GM23338 (cell line): ENCODE results near the gene CTNNBIP1. TPM values are rescaled to one million over a fixed set of nuclear protein-coding genes. Genes with fewer than 3 reads are reported as not detected.

Experiments
- ATAC-seq: fragments of 200-7000 bp; cut with Tn5 transposase; 3 replicates; pipeline ENCODE4 v1.9.1; 2020
- DNase-seq: peaks from one replicate; pipeline ENCODE4 v3.0.0-alpha.2; 2015; ENCODE audit warnings: low spot score
- H2AFZ ChIP-seq: fragments of 200-600 bp; sonication (generic); 2 replicates; pipeline ENCODE4 v1.8.0; 2016; ENCODE audit warnings: antibody characterized with exemption, mild to moderate bottlenecking, moderate library complexity
- H3F3A ChIP-seq: fragments of 200-600 bp; sonication (generic); replicated peaks from 2 replicates; pipeline ENCODE4 v1.8.0; 2017; ENCODE audit warnings: antibody characterized with exemption, mixed run types, low read depth
- H3K27ac ChIP-seq: fragments of 200-600 bp; sonication (generic); 2 replicates; pipeline ENCODE4 v1.6.1; 2016; ENCODE audit warnings: low read depth
- H3K27me3 ChIP-seq: fragments of 200-600 bp; sonication (generic); 2 replicates; pipeline ENCODE4 v1.8.0; 2016; ENCODE audit warnings: mild to moderate bottlenecking, mixed run types, moderate library complexity; ENCODE audit not compliant: insufficient read depth
- H3K36me3 ChIP-seq: fragments of 200-600 bp; sonication (generic); 2 replicates; pipeline ENCODE4 v1.8.0; 2016; ENCODE audit warnings: mild to moderate bottlenecking; ENCODE audit not compliant: insufficient read depth
- H3K4me1 ChIP-seq: fragments of 200-600 bp; sonication (generic); 2 replicates; pipeline ENCODE4 v1.8.0; 2016; ENCODE audit warnings: mild to moderate bottlenecking, moderate library complexity; ENCODE audit not compliant: insufficient read depth
- H3K4me2 ChIP-seq: fragments of 200-600 bp; sonication (generic); 2 replicates; pipeline ENCODE4 v1.7.1; 2017; ENCODE audit warnings: mixed run types
- H3K4me3 ChIP-seq: fragments of 200-600 bp; sonication (generic); 2 replicates; pipeline ENCODE4 v1.6.1; 2016; ENCODE audit warnings: mixed run types
- H3K79me2 ChIP-seq: fragments of 200-600 bp; sonication (generic); replicated peaks from 2 replicates; pipeline ENCODE4 v1.8.0; 2017; ENCODE audit warnings: mild to moderate bottlenecking; ENCODE audit not compliant: insufficient read depth
- H3K9me2 ChIP-seq: fragments of 200-600 bp; sonication (generic); 2 replicates; pipeline ENCODE4 v1.8.0; 2017; ENCODE audit not compliant: insufficient read depth
- H4K20me1 ChIP-seq: fragments of 200-600 bp; sonication (generic); replicated peaks from 2 replicates; pipeline ENCODE4 v1.8.0; 2017; ENCODE audit warnings: mild to moderate bottlenecking; ENCODE audit not compliant: insufficient read depth
- H3K27ac Mint-ChIP-seq: 2 replicates; pipeline ENCODE4 v1.8.0; 2020; ENCODE audit warnings: inconsistent platforms, mild to moderate bottlenecking, moderate library complexity, mixed read lengths
- H3K27me3 Mint-ChIP-seq: 3 replicates; pipeline ENCODE4 v1.8.0; 2022; ENCODE audit warnings: low read depth, mild to moderate bottlenecking, moderate library complexity, mixed read lengths, inconsistent platforms; ENCODE audit not compliant: insufficient read depth, poor library complexity
- H3K36me3 Mint-ChIP-seq: 3 replicates; pipeline ENCODE4 v1.8.0; 2021; ENCODE audit warnings: low read depth, mild to moderate bottlenecking, inconsistent platforms, moderate library complexity, mixed read lengths
- H3K4me1 Mint-ChIP-seq: 3 replicates; pipeline ENCODE4 v1.8.0; 2020; ENCODE audit warnings: mild to moderate bottlenecking, inconsistent platforms, mixed read lengths
- H3K4me3 Mint-ChIP-seq: 3 replicates; pipeline ENCODE4 v1.8.0; 2021; ENCODE audit warnings: moderate library complexity, mild to moderate bottlenecking, inconsistent platforms, mixed read lengths
- H3K9me3 Mint-ChIP-seq: 3 replicates; pipeline ENCODE4 v1.8.0; 2020; ENCODE audit warnings: moderate library complexity, mild to moderate bottlenecking, inconsistent platforms, mixed read lengths
- CREB1 ChIP-seq: fragments of 250-450 bp; sonication (Bioruptor Pico); IDR thresholded peaks from 2 replicates; pipeline ENCODE4 v1.5.0; 2020; ENCODE audit warnings: low read depth, mild to moderate bottlenecking, moderate library complexity
- CTCF ChIP-seq, 2 experiments: fragments of 200-600 bp in 1 of 2; sonication (generic) in 1 of 2; conservative IDR thresholded peaks; 2 replicates each; pipeline versions ENCODE4 v1.5.1 to v1.6.1; 2016 to 2017; ENCODE audit warnings: antibody characterized with exemption in 2 of 2, low read depth in 2 of 2, mild to moderate bottlenecking in 2 of 2, moderate library complexity in 1 of 2
- EZH2 ChIP-seq: fragments of 200-600 bp; sonication (generic); IDR thresholded peaks from one replicate; pipeline ENCODE4 v1.8.0; 2017; ENCODE audit warnings: antibody characterized with exemption, mild to moderate bottlenecking, low read depth; ENCODE audit not compliant: unreplicated experiment
- EZH2phosphoT487 ChIP-seq: fragments of 200-600 bp; sonication (generic); IDR thresholded peaks from one replicate; pipeline ENCODE4 v1.8.1; 2018; ENCODE audit warnings: antibody characterized with exemption; ENCODE audit not compliant: unreplicated experiment
- JUNB ChIP-seq: IDR thresholded peaks from one replicate; pipeline ENCODE4 v1.6.1; 2016; ENCODE audit warnings: antibody characterized with exemption; ENCODE audit not compliant: unreplicated experiment
- NANOG ChIP-seq: IDR thresholded peaks from 2 replicates; pipeline ENCODE4 v1.6.1; 2016; ENCODE audit warnings: antibody characterized with exemption, borderline replicate concordance
- POLR2AphosphoS5 ChIP-seq: IDR thresholded peaks from 2 replicates; pipeline ENCODE4 v1.6.1; 2016; ENCODE audit warnings: antibody characterized with exemption, low read depth
- REST ChIP-seq: IDR thresholded peaks from one replicate; pipeline ENCODE4 v1.6.1; 2018; ENCODE audit warnings: antibody characterized with exemption; ENCODE audit not compliant: unreplicated experiment
- STAT1 ChIP-seq: IDR thresholded peaks from one replicate; pipeline ENCODE4 v1.6.1; 2016; ENCODE audit warnings: antibody characterized with exemption; ENCODE audit not compliant: unreplicated experiment
- ZNF114 ChIP-seq: fragments of 250-450 bp; sonication (Bioruptor Pico); IDR thresholded peaks from 2 replicates; pipeline ENCODE4 v1.5.0; 2020; ENCODE audit warnings: mild to moderate bottlenecking, moderate library complexity
- ZNF331 ChIP-seq: fragments of 250-450 bp; sonication (Bioruptor Pico); IDR thresholded peaks from 2 replicates; pipeline ENCODE4 v1.5.0; 2020; ENCODE audit warnings: low read depth, mild to moderate bottlenecking, moderate library complexity
- polyA plus RNA-seq: library from polyadenylated mRNA; unstranded; fragments of >200 nt; fragmentation: Nextera tagmentation; extraction: Ambion mirVana; gene quantifications from 2 replicates; pipeline ENCODE4 v1.2.1, GENCODE V29; 2016
- total RNA-seq: library from RNA; depleted of rRNA; stranded (reverse); fragments of >200 nt; shearing (Covaris generic); gene quantifications from 2 replicates; pipeline ENCODE4 v1.2.3, GENCODE V29; 2014
- TF ChIP-seq, protein P1 (sequence below): fragments of 250-450 bp; sonication (Bioruptor Pico); IDR thresholded peaks from 2 replicates; pipeline ENCODE4 v1.5.0; 2020; ENCODE audit warnings: mild to moderate bottlenecking, moderate library complexity
- TF ChIP-seq, protein P2 (sequence below): IDR thresholded peaks from 2 replicates; pipeline ENCODE4 v1.6.1; 2016; ENCODE audit warnings: antibody characterized with exemption

The CTNNBIP1 gene
- total and polyA plus RNA-seq, 2 experiments from 2014 or later: 30.3 to 55.1 TPM

GRCh38 chr1:9814619-9815018, 95.5 kb downstream of the CTNNBIP1 start:
- Histone ChIP-seq H2AFZ (no peak overlapping the region), H3F3A (peaks cover under 1% of the 10 kb centered on the region; the same call in 1 of the 2 replicates), H3K9me2 (no peaks in the 10 kb centered on the region), H3K4me2 (no peak overlapping the region), H3K36me3 (no peaks in the 10 kb centered on the region), H3K4me3 (no peak overlapping the region), H3K27ac (no peak overlapping the region), H3K79me2 (peaks cover 99% of the 10 kb centered on the region), H3K27me3 (no peaks in the 10 kb centered on the region), H3K4me1 (peaks cover 10% of the 10 kb centered on the region; the same call in 1 of the 2 replicates), H4K20me1 (peaks cover 65% of the 10 kb centered on the region)
- Mint-ChIP-seq H3K4me3 (no peak overlapping the region), H3K36me3 (no peaks in the 10 kb centered on the region), H3K27me3 (peaks cover 6% of the 10 kb centered on the region), H3K4me1 (peaks cover 12% of the 10 kb centered on the region), H3K27ac (no peak overlapping the region), H3K9me3 (no peaks in the 10 kb centered on the region)
- DNase-seq (no peak), ATAC-seq (no peak)
- no peak for TF ChIP-seq POLR2AphosphoS5
- no peak for TF ChIP-seq STAT1
- no peak for TF ChIP-seq CREB1 (CRISPR knock-in tag)
- TF ChIP-seq, protein P1, sequence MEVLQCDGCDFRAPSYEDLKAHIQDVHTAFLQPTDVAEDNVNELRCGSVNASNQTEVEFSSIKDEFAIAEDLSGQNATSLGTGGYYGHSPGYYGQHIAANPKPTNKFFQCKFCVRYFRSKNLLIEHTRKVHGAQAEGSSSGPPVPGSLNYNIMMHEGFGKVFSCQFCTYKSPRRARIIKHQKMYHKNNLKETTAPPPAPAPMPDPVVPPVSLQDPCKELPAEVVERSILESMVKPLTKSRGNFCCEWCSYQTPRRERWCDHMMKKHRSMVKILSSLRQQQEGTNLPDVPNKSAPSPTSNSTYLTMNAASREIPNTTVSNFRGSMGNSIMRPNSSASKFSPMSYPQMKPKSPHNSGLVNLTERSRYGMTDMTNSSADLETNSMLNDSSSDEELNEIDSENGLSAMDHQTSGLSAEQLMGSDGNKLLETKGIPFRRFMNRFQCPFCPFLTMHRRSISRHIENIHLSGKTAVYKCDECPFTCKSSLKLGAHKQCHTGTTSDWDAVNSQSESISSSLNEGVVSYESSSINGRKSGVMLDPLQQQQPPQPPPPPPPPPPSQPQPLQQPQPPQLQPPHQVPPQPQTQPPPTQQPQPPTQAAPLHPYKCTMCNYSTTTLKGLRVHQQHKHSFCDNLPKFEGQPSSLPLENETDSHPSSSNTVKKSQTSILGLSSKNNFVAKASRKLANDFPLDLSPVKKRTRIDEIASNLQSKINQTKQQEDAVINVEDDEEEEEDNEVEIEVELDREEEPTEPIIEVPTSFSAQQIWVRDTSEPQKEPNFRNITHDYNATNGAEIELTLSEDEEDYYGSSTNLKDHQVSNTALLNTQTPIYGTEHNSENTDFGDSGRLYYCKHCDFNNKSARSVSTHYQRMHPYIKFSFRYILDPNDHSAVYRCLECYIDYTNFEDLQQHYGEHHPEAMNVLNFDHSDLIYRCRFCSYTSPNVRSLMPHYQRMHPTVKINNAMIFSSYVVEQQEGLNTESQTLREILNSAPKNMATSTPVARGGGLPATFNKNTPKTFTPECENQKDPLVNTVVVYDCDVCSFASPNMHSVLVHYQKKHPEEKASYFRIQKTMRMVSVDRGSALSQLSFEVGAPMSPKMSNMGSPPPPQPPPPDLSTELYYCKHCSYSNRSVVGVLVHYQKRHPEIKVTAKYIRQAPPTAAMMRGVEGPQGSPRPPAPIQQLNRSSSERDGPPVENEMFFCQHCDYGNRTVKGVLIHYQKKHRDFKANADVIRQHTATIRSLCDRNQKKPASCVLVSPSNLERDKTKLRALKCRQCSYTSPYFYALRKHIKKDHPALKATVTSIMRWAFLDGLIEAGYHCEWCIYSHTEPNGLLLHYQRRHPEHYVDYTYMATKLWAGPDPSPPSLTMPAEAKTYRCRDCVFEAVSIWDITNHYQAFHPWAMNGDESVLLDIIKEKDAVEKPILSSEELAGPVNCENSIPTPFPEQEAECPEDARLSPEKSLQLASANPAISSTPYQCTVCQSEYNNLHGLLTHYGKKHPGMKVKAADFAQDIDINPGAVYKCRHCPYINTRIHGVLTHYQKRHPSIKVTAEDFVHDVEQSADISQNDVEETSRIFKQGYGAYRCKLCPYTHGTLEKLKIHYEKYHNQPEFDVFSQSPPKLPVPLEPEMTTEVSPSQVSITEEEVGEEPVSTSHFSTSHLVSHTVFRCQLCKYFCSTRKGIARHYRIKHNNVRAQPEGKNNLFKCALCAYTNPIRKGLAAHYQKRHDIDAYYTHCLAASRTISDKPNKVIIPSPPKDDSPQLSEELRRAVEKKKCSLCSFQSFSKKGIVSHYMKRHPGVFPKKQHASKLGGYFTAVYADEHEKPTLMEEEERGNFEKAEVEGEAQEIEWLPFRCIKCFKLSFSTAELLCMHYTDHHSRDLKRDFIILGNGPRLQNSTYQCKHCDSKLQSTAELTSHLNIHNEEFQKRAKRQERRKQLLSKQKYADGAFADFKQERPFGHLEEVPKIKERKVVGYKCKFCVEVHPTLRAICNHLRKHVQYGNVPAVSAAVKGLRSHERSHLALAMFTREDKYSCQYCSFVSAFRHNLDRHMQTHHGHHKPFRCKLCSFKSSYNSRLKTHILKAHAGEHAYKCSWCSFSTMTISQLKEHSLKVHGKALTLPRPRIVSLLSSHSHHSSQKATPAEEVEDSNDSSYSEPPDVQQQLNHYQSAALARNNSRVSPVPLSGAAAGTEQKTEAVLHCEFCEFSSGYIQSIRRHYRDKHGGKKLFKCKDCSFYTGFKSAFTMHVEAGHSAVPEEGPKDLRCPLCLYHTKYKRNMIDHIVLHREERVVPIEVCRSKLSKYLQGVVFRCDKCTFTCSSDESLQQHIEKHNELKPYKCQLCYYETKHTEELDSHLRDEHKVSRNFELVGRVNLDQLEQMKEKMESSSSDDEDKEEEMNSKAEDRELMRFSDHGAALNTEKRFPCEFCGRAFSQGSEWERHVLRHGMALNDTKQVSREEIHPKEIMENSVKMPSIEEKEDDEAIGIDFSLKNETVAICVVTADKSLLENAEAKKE (CRISPR knock-in tag): no peak
- no peak for TF ChIP-seq NANOG
- TF ChIP-seq ZNF331 (CRISPR knock-in tag): no peak
- no peak for TF ChIP-seq JUNB
- TF ChIP-seq, protein P2, sequence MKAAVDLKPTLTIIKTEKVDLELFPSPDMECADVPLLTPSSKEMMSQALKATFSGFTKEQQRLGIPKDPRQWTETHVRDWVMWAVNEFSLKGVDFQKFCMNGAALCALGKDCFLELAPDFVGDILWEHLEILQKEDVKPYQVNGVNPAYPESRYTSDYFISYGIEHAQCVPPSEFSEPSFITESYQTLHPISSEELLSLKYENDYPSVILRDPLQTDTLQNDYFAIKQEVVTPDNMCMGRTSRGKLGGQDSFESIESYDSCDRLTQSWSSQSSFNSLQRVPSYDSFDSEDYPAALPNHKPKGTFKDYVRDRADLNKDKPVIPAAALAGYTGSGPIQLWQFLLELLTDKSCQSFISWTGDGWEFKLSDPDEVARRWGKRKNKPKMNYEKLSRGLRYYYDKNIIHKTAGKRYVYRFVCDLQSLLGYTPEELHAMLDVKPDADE: no peak
- no peak for TF ChIP-seq ZNF114 (CRISPR knock-in tag)
- TF ChIP-seq REST: no peak
- no peak for TF ChIP-seq EZH2phosphoT487
- no peak for TF ChIP-seq EZH2
- TF ChIP-seq CTCF (conservative IDR thresholded peaks at IDR 0.05; ENCODE audit: low read depth in 2 of 2): no peak
